ENCODE data around the gene FFAR2.

FFAR2 gene

DNA sequence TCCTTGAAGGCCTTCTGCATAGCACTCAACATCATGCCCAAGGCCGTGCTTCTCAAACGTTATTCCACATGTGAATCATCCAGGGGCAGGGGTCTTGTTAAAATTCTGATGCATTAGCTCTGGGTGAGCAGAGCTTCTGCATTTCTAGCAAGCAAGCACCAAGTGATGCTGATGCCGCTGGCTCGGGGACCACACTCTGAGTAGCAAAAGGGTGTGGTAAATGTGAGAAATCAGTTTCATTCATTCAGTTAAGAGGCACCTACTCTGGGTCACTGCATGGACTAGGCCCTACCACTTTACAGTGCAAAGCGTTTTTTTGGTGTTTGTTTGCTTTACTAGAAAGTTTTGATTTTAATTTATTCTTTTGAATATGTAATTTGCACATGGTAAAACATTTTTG lies 35.0 kb downstream of the FFAR2 start:
- TF ChIP-seq EZH2 (IDR thresholded peaks at IDR 0.05) = no peak
- no peak for TF ChIP-seq FOXP2 (optimal IDR thresholded peaks at IDR 0.05; ENCODE audit: control extremely low read depth, extremely low read length, insufficient read depth)
- TF ChIP-seq POLR2AphosphoS5 (IDR thresholded peaks at IDR 0.05; ENCODE audit: borderline replicate concordance, low read depth, low read length) = no peak
- Histone ChIP-seq H3K4me3 (no peak overlapping the region), H3K36me3 (ENCODE audit: insufficient read depth, low read length) (no peaks in the 10 kb centered on the region), H3K9me3 (ENCODE audit: low read depth, low read length) (no peaks in the 10 kb centered on the region), H3K27ac (no peak overlapping the region), H3K9ac (ENCODE audit: insufficient read length) (no peak overlapping the region)
- no peak for DNase-seq (ENCODE audit: low read depth, low spot score)

DNA sequence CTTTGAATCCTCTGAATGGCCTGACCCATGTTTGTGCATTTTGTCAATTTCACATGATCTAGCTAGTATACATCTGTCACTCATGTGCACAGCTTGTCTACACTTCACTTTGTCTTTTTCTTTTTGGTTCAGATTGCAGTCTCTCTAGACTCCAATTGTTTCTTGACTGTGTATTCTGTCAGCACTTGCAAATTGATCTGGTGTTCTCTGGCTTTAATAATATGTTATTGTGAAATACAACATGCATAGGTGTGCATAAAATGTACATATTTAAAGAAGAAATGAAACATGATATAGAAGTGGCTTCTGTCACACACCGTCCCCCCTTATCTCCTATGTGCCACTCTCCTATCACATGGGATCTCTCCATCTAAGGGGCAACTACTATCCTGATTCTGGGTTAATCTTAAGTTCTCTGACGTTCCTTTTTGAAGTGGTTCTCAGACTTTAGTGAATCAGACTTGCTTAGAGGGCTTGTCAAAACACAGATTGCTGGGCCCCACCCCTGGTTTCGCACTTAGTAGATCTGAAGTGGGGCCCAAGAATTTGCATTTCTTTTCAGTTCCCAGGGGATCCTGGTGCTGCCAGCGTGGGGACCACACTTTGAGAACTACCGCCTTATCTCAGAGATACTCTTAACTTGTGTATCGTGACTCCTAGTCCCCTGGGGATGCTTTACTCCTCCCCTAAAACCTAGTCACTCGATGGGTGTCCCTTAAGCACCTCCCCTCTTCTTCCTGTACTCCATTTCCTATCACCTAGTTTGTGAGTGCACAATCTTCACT lies 36.4 kb downstream of the FFAR2 start:
- DNase-seq (ENCODE audit: low read depth, low spot score) = no peak
- Histone ChIP-seq H3K36me3 (ENCODE audit: insufficient read depth, low read length) (no peaks in the 10 kb centered on the region), H3K9me3 (ENCODE audit: low read depth, low read length) (no peaks in the 10 kb centered on the region), H3K9ac (ENCODE audit: insufficient read length) (no peak overlapping the region), H3K4me3 (no peak overlapping the region), H3K27ac (no peak overlapping the region)
- TF ChIP-seq POLR2AphosphoS5 (IDR thresholded peaks at IDR 0.05; ENCODE audit: borderline replicate concordance, low read depth, low read length) (no peak), FOXP2 (optimal IDR thresholded peaks at IDR 0.05; ENCODE audit: control extremely low read depth, extremely low read length, insufficient read depth) (no peak)

DNA sequence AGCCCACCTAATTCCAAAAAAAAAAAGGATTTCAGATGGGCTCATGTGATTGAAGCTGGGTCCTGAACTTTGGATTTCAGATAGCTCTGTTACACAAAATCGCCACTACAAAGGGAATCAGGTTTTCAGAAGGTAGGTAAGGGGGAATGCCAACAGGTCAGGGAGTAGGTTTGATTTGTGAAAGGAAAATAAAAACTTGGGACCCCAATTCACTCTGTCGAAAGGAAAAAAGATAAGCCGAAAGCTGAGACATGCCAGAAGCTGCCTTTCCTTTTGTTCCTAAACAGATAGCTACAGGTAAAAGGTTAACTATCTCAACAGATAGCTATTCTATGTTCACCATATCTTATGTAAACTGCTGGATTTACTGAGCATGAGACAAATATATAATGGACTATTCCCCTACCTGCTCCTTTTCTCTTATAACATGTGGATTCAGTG lies 38.2 kb downstream of the FFAR2 start:
- Histone ChIP-seq H3K27ac (no peak overlapping the region), H3K4me3 (no peak overlapping the region), H3K9ac (ENCODE audit: insufficient read length) (no peak overlapping the region), H3K36me3 (ENCODE audit: insufficient read depth, low read length) (no peaks in the 10 kb centered on the region), H3K9me3 (ENCODE audit: low read depth, low read length) (no peaks in the 10 kb centered on the region)
- no peak for DNase-seq (ENCODE audit: low read depth, low spot score)
- TF ChIP-seq POLR2AphosphoS5 (IDR thresholded peaks at IDR 0.05; ENCODE audit: borderline replicate concordance, low read depth, low read length) (no peak), EZH2 (IDR thresholded peaks at IDR 0.05) (no peak), FOXP2 (optimal IDR thresholded peaks at IDR 0.05; ENCODE audit: control extremely low read depth, extremely low read length, insufficient read depth) (no peak)

DNA sequence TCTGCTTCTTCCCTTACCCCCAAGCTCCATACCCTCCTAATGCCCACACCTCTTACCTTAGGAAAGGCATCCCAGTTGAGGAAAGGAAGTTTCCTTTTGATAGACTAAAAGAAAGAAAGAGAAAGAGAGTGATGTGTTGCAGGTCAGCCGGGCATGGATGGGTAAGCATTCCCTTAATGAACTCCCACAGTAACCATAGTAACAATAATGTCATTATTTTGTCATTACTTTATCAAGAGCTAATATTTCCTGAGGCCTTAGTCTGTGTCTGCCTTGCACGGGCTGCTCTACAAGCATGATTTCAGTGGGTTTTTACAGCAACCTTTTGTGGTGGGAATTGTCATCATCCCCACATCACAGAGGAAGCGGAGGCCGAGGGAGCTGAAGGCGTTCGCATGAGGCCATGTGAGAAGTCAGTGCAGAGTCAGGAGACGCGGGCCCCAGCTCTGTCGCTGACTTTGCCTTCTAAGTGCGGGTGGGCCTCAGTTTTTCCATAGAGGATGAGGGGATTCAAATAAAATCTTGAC lies 39.7 kb downstream of the FFAR2 start:
- Histone ChIP-seq H3K36me3 (ENCODE audit: insufficient read depth, low read length) (no peaks in the 10 kb centered on the region), H3K9ac (ENCODE audit: insufficient read length) (no peak overlapping the region), H3K27ac (no peak overlapping the region), H3K9me3 (ENCODE audit: low read depth, low read length) (no peaks in the 10 kb centered on the region), H3K4me3 (no peak overlapping the region)
- TF ChIP-seq FOXP2 (optimal IDR thresholded peaks at IDR 0.05; ENCODE audit: control extremely low read depth, extremely low read length, insufficient read depth) (no peak), EZH2 (IDR thresholded peaks at IDR 0.05) (no peak), POLR2AphosphoS5 (IDR thresholded peaks at IDR 0.05; ENCODE audit: borderline replicate concordance, low read depth, low read length) (no peak)
- DNase-seq (ENCODE audit: low read depth, low spot score) = no peak

DNA sequence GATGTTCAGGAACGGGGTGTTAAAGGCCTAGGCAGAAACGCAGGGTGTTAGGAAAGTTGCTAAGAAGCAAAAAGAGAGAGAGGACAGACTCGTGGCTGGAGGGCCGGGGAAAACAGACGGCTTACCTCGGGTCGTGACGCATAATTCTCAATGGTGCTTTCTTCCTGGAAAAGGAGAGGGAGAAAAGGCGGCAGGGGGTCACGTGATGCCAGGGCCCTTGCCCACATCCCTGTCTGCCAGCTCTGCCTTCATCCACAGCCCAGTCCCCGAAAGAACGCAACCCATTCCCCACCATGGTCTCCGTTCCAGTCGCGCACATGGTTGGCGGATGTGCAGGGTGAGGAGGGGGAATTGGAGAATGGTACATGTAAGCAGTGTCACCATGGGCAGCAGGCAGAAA lies 40.6 kb downstream of the FFAR2 start:
- TF ChIP-seq EZH2 (IDR thresholded peaks at IDR 0.05) (no peak), POLR2AphosphoS5 (IDR thresholded peaks at IDR 0.05; ENCODE audit: borderline replicate concordance, low read depth, low read length) (no peak), FOXP2 (optimal IDR thresholded peaks at IDR 0.05; ENCODE audit: control extremely low read depth, extremely low read length, insufficient read depth) (no peak)
- no peak for DNase-seq (ENCODE audit: low read depth, low spot score)

DNA sequence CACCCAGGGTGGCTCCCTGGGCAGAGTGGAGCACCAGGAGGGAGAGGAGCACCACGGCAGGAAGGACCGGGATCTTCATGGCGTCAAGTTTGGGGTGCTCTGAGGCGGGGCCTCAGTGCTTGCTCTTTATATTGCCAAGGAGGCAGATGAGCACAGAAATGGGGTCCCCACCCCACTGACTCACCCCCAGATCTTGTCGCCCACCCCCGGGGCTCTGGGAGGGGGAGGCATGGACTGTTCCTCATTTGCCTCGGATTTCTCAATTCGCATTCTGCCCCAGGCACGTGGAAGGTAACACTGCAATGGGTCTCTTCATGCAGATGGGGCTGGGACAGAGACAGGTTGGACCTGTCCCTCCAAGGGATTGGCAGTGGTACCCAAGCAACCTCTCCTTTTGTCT lies 42.3 kb downstream of the FFAR2 start, which contains the start of gene KRTDAP:
KRTDAP (minus strand) TSS at position 101 of the 400 bp plus-strand sequence; CDS start at position 79, 22 bp downstream.
- no peaks in the 10 kb centered on the region for H3K9me3 ChIP-seq (ENCODE audit: low read depth, low read length)
- no peak within 1 kb of the TSS for H3K27ac ChIP-seq
- no peak for TF ChIP-seq FOXP2 (optimal IDR thresholded peaks at IDR 0.05; ENCODE audit: control extremely low read depth, extremely low read length, insufficient read depth)
- no peak for TF ChIP-seq POLR2AphosphoS5 (IDR thresholded peaks at IDR 0.05; ENCODE audit: borderline replicate concordance, low read depth, low read length)
- TF ChIP-seq EZH2 (IDR thresholded peaks at IDR 0.05) = no peak
- no peak within 1 kb of the TSS for H3K4me3 ChIP-seq
- no peak for DNase-seq (ENCODE audit: low read depth, low spot score)
- no peak within 1 kb of the TSS for H3K9ac ChIP-seq (ENCODE audit: insufficient read length)
- no peaks in the 10 kb centered on the region for H3K36me3 ChIP-seq (ENCODE audit: insufficient read depth, low read length)

More for the DNA sequence above, 40.6 kb downstream of the FFAR2 start:
- no peak overlapping the region for H3K4me3 ChIP-seq
- H3K27ac ChIP-seq = no peak overlapping the region
- H3K9ac ChIP-seq (ENCODE audit: insufficient read length) = no peak overlapping the region
- H3K36me3 ChIP-seq (ENCODE audit: insufficient read depth, low read length) = no peaks in the 10 kb centered on the region
- no peaks in the 10 kb centered on the region for H3K9me3 ChIP-seq (ENCODE audit: low read depth, low read length)

DNA sequence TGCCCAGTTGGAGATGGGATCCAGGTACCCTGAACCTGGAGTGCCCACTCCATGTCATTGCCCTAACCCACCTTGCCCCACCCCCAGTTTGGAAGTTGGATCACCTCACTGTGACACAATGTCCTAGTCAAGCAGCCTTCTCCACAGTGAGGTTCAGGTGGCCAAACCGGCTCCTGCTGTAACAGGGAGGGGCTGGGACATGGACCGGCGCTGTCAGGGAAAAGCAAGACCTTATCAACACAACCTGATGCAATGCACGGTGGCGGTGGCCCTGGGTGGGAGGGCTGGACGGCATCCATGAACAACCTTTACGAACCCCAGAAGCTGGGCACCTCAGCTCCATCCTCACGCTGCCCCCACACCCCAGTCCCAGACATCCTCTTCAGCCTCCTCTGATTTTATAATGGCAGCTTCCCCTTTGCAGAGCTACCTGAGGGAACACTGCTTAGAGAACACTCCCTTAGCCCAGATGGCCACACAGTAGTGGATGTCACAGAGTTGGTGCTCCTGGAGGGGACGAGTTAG lies 43.8 kb downstream of the FFAR2 start:
- no peak for TF ChIP-seq POLR2AphosphoS5 (IDR thresholded peaks at IDR 0.05; ENCODE audit: borderline replicate concordance, low read depth, low read length)
- no peak for TF ChIP-seq FOXP2 (optimal IDR thresholded peaks at IDR 0.05; ENCODE audit: control extremely low read depth, extremely low read length, insufficient read depth)
- no peak for TF ChIP-seq EZH2 (IDR thresholded peaks at IDR 0.05)
- Histone ChIP-seq H3K27ac (no peak overlapping the region), H3K9me3 (ENCODE audit: low read depth, low read length) (no peaks in the 10 kb centered on the region), H3K9ac (ENCODE audit: insufficient read length) (no peak overlapping the region), H3K4me3 (no peak overlapping the region), H3K36me3 (ENCODE audit: insufficient read depth, low read length) (no peaks in the 10 kb centered on the region)
- no peak for DNase-seq (ENCODE audit: low read depth, low spot score)

DNA sequence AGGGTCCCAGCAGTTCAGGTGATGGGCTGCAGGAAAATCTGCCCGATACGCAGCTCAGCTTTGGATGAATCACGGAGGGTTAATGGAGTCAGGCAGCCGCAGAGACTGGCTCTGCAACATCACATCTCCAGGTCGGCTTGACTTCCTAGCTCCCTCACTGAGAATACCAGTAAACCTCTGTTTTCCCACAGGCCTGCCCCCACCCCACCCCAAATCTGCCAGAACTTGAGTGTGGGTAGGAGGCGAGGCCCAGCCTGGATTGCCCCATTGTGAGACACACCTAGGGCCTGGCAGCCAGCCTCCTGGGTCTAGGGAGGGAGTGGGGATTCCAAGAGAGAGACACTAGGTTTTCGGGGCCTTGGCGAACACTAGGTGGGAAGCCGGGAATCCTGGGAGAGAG lies 45.9 kb downstream of the FFAR2 start:
- TF ChIP-seq EZH2 (IDR thresholded peaks at IDR 0.05) = no peak
- TF ChIP-seq POLR2AphosphoS5 (IDR thresholded peaks at IDR 0.05; ENCODE audit: borderline replicate concordance, low read depth, low read length) = no peak
- no peak for TF ChIP-seq FOXP2 (optimal IDR thresholded peaks at IDR 0.05; ENCODE audit: control extremely low read depth, extremely low read length, insufficient read depth)
- Histone ChIP-seq H3K36me3 (ENCODE audit: insufficient read depth, low read length) (no peaks in the 10 kb centered on the region), H3K9me3 (ENCODE audit: low read depth, low read length) (no peaks in the 10 kb centered on the region), H3K4me3 (no peak overlapping the region), H3K27ac (no peak overlapping the region), H3K9ac (ENCODE audit: insufficient read length) (no peak overlapping the region)
- no peak for DNase-seq (ENCODE audit: low read depth, low spot score)

Measured in SK-N-MC (cell line).